ENCODE data around the gene COL28A1. TPM values are rescaled to one million over a fixed set of nuclear protein-coding genes. Genes with fewer than 3 reads are reported as not detected.

COL28A1 gene
- total RNA-seq, 2 experiments from 2014 or later, result not detected

DNA sequence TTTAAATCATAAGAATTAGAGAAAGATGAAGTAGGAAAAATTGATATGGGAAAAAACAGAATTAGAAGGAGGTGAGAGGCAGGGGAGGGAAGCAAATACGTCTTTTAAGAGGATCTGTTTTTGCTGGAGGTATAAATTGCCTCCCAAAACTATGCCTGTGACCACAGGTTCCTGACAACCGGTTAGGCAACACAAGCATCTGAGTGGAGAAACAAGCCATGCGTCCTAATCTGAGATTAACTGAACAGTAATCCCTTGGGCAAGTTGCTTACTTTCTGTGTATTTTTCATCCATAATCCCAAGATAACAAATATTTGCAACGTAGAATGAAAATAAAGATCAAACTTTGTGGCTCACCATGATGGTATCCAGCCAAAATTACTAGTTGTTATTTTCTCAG is 204.2 kb downstream of the COL28A1 start:
- no peaks in the 10 kb centered on the region for H3K36me3 Mint-ChIP-seq (ENCODE audit: low read depth)
- no peaks in the 10 kb centered on the region for H3K4me1 Mint-ChIP-seq (ENCODE audit: low read depth)
- intact Hi-C loops (cut with micrococcal nuclease), result no loop called here
- ATAC-seq (no peak), DNase-seq (no peak)
- ChIA-PET CTCF (no interaction called here), POLR2A (no interaction called here)
- TF ChIP-seq, protein P1, sequence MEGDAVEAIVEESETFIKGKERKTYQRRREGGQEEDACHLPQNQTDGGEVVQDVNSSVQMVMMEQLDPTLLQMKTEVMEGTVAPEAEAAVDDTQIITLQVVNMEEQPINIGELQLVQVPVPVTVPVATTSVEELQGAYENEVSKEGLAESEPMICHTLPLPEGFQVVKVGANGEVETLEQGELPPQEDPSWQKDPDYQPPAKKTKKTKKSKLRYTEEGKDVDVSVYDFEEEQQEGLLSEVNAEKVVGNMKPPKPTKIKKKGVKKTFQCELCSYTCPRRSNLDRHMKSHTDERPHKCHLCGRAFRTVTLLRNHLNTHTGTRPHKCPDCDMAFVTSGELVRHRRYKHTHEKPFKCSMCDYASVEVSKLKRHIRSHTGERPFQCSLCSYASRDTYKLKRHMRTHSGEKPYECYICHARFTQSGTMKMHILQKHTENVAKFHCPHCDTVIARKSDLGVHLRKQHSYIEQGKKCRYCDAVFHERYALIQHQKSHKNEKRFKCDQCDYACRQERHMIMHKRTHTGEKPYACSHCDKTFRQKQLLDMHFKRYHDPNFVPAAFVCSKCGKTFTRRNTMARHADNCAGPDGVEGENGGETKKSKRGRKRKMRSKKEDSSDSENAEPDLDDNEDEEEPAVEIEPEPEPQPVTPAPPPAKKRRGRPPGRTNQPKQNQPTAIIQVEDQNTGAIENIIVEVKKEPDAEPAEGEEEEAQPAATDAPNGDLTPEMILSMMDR (IDR thresholded peaks at IDR 0.05), result no peak
- H3K27me3 Mint-ChIP-seq, result no peaks in the 10 kb centered on the region
- no peak overlapping the region for H3K4me3 Mint-ChIP-seq
- H3K27ac Mint-ChIP-seq, result no peak overlapping the region
- H3K9me3 Mint-ChIP-seq, result no peaks in the 10 kb centered on the region

DNA sequence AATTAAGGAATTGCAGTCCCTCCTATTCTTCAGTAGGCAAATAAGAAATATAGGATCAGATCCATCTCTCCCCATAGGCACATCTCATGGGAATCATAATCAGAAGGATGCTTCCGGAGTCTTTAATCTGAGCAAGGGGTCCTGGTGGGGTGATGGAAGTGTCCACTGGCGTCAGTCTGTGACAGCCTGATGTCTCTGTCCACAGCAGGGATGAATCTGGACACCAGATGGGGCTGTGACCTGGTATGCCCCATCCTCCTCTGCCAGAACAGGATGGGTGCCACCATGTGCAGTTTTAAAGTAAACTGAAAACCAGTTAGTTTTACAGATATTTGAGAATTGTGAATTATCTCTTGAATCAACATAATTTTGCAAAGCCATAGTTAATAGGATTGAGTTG is 204.7 kb downstream of the COL28A1 start:
- no peaks in the 10 kb centered on the region for H3K27me3 Mint-ChIP-seq
- no peaks in the 10 kb centered on the region for H3K4me1 Mint-ChIP-seq (ENCODE audit: low read depth)
- ATAC-seq (no peak), DNase-seq (no peak)
- TF ChIP-seq, protein P1 (IDR thresholded peaks at IDR 0.05), result no peak
- no peak overlapping the region for H3K27ac Mint-ChIP-seq
- no peak overlapping the region for H3K4me3 Mint-ChIP-seq
- no peaks in the 10 kb centered on the region for H3K36me3 Mint-ChIP-seq (ENCODE audit: low read depth)
- POLR2A ChIA-PET, result no interaction called here
- H3K9me3 Mint-ChIP-seq, result no peaks in the 10 kb centered on the region
- intact Hi-C loops (cut with micrococcal nuclease), result no loop called here
- CTCF ChIA-PET, result no interaction called here

DNA sequence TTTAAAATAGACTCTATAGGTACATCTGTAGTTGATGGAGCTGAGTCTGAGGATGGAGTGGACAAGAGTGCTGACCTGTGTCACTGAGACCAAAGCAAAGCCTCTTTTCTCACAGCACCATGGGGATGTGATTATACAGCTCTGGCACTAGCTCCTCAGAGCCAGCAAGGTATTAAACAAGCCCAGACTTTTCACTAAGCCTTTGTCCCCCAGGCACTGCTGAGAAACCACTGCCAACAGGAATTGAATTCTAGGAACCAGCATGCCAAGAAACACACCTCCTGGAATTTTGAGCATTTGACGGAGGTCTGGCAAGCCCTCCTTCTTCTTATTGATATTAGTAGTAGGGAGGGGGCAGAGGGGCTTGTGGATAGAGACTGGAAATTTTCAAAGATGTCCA is 206.3 kb downstream of the COL28A1 start:
- Mint-ChIP-seq H3K36me3 (ENCODE audit: low read depth) (no peaks in the 10 kb centered on the region), H3K4me3 (no peak overlapping the region), H3K9me3 (no peaks in the 10 kb centered on the region), H3K27me3 (no peaks in the 10 kb centered on the region), H3K27ac (no peak overlapping the region), H3K4me1 (ENCODE audit: low read depth) (no peaks in the 10 kb centered on the region)
- ATAC-seq (no peak), DNase-seq (no peak)
- CTCF ChIA-PET, result no interaction called here
- POLR2A ChIA-PET, result interaction anchor here (0.9 kb wide), 1 partner anchor 33 kb away, joined by 3 read pairs; no protein-coding TSS in a partner anchor
- TF ChIP-seq, protein P1 (IDR thresholded peaks at IDR 0.05), result no peak
- intact Hi-C loops (cut with micrococcal nuclease), result no loop called here

DNA sequence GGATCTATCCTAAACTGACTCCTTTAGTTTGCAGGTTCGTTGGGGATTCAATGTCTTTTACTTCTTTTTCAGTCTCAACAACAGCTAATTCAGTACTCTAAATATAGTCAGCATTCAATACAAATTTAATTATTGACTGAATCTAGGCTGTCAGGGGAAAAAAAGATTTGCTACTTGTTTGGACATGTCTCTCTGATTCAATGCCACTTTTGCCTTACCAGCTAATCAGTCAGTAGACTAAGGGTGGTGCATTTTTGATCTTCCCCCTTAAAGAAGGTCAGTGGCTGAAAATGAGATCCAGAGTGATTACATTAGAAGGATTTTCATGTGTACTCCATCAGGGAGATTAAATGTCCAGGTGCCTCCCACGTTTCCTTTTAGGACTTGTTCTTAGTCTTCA is 208.2 kb downstream of the COL28A1 start:
- ATAC-seq, result no peak
- no peak for DNase-seq
- H3K9me3 Mint-ChIP-seq, result no peaks in the 10 kb centered on the region
- no peaks in the 10 kb centered on the region for H3K4me1 Mint-ChIP-seq (ENCODE audit: low read depth)
- H3K4me3 Mint-ChIP-seq, result no peak overlapping the region
- ChIA-PET POLR2A (no interaction called here), CTCF (no interaction called here)
- TF ChIP-seq, protein P1 (IDR thresholded peaks at IDR 0.05), result no peak
- intact Hi-C loops (cut with micrococcal nuclease), result no loop called here
- H3K27ac Mint-ChIP-seq, result no peak overlapping the region
- H3K36me3 Mint-ChIP-seq (ENCODE audit: low read depth), result no peaks in the 10 kb centered on the region
- H3K27me3 Mint-ChIP-seq, result no peaks in the 10 kb centered on the region

DNA sequence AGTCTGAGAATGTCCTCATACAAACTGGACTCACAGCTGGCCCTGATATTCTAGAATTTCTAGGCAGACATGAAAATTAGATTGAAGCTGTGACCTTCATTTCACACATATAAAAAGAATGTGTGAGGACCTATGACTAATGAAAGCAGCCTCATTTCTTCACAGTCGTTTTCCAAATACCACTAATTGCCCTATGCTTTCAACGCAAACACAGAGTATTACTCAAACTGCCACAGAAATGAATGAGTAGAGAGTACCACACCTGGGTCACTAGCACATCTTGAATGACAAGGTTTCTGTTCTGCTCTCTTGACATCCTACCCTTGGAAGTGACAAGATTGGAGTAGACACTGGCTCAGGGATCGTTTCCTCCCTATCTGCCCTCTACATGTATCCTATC is 211.0 kb downstream of the COL28A1 start:
- Mint-ChIP-seq H3K27me3 (no peaks in the 10 kb centered on the region), H3K4me1 (ENCODE audit: low read depth) (no peaks in the 10 kb centered on the region), H3K9me3 (no peaks in the 10 kb centered on the region), H3K36me3 (ENCODE audit: low read depth) (no peaks in the 10 kb centered on the region), H3K4me3 (no peak overlapping the region), H3K27ac (no peak overlapping the region)
- no peak for ATAC-seq
- POLR2A ChIA-PET, result no interaction called here
- intact Hi-C loops (cut with micrococcal nuclease), result no loop called here
- no peak for DNase-seq
- TF ChIP-seq, protein P1 (IDR thresholded peaks at IDR 0.05), result no peak
- CTCF ChIA-PET, result no interaction called here

Data from activated CD8-positive, alpha-beta T cell treated with anti-CD3 and anti-CD28 coated beads for 36 hours (primary cell).